Renal cortex interstitium (tissue), 11 donors: ENCODE data around the gene AP1B1. TPM values are rescaled to one million over a fixed set of nuclear protein-coding genes. Genes with fewer than 3 reads are reported as not detected.
"Not testable (repeated sequence)": the region's sequence is repeated elsewhere in the genome, so short reads cannot be mapped to it uniquely, and the experiment has no call there.

Experiments
- DNase-seq, 11 donors: peaks; one replicate each; pipeline ENCODE4 v3.0.0-alpha.2; 2013; ENCODE audit warnings: low read depth in 9 of 11, low spot score in 4 of 11; ENCODE audit errors: extremely low read depth in 1 of 11
- polyA plus RNA-seq, 3 donors: library from polyadenylated mRNA; unstranded; fragments of 120-200 nt; gene quantifications; one replicate each; pipeline ENCODE4 v1.2.1, GENCODE V29; 2013; ENCODE audit not compliant: insufficient read length in 3 of 3

AP1B1 gene
- polyA plus RNA-seq, 3 donors: 42.8 to 46.8 (median 43.9) TPM

DNA sequence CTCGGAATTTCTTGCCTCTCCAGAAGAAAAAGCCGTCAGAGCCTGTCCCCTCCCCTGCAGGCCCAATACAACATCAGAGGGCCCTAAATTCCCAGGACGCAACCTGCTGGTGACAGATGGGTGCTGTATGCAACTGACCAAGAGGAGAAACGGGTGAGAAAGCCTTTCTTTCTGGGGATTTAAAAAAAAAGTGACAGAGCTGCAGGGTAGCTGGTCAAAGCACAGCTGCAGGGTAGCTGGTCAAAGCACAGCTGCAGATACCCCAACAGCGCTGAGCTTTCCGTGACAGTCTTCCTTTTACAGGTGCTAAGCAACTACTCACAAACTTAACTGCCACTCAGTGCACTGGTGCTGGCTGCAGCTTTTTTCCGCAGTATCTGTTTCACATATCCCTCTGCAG lies 17.8 kb downstream of the AP1B1 start:
- DNase-seq: no peak

DNA sequence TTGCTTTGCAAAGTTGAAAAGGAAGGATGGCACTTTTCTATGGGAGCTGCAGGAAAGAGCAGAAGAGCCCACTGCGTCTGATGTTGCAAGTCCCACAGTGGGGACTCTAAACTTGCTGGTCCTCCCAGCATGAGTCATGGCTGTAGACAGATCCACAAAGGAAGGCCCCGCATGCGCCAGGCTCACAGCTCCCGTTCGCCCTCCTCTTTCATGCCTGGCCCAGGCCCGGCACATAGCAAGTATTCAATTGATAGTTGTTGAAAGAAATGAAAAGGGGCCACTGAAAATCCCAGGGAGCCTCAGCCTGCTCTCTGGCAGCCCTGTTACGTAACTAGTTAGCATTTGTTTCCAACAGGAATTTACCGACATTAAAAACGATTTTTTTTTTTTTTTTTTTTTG lies 18.9 kb downstream of the AP1B1 start:
- no peak for DNase-seq

DNA sequence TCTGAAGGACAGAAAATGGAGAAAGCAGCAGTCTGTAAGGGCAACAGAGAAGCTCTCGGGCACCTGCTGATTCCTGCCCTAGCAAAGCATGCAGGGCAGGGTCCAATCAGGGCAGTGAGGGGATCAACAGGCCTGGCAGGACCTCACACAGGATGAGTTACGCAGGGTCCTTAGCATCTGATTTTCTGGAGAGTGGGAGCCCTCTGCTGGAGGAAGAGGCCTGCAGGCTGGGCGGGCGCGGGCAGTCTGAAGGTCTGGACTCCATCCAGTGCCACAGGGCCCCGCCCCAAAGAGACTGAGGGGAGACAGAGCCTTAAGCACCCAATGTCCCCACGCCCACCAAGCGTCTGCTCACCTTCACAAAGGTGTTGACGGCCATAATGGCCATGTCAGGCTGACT lies 28.9 kb downstream of the AP1B1 start:
- peak in 7 of 11 donors; percentile 5 to 28 (median 17) for DNase-seq

DNA sequence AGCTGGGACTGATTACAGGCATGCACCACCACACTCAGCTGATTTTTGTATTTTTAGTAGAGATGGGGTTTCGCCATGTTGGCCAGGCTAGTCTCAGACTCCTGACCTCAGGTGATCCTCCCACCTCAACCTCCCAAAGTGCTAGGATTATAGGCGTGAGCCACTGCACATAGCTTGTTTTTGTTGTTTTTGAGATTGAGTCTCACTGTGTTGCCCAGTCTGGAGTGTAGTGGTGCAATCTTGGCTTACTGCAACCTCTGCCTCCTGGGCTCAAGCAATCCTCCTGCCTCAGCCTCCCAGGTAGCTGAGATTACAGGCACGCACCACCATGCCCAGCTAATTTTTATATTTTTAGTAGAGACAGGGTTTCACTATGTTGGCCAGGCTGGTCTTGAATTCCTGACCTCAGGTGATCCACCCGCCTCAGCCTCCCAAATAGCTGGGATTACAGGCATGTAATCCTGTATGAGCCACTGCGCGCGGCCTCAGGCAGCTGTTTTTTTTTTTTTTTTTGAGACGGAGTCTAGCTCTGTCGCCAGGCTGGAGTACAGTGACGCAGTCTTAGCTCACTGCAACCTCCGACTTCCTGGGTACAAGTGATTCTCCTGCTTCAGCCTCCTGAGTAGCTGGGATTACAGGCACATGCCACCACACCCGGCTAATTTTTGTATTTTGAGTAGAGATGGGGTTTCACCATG lies 31.0 kb downstream of the AP1B1 start:
- not testable (repeated sequence) for DNase-seq

DNA sequence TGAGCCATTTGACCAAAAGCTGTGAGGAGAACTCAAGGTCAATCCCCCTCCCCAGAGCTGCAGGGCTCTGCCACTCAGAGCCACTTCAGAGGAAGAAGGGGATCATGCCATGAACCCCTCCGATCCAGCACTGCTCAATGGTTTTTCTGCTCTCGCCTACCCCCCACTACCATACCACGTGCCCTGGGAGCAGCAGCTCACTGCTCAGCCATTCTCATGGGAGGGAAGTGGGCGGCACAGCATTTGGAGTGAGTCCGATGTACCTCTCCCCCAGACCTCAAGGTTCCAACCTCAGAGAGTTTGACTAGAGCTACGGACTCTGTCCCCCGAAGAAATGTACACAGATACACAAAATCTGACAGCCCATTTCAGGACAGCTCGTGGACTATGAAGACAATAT lies 34.5 kb downstream of the AP1B1 start:
- DNase-seq: no peak

DNA sequence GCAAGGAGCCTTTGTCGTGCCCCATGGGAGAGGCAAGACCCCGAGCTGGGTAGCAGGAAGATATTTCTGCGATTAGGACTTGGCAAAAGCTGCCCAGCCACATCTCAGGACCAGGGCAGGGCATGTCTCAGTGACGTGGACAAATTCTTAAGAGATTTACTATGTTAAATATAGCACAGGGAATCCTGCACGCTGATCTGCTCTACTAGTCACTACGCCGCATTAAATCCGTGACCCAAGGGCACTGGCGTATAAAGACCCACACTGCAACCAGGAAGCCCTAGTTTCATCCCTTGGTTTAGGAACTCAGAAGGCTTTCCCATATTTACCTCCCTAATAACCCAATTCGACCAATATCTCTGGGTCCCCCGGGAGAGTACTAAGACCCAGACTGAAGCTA lies 35.1 kb downstream of the AP1B1 start:
- peak in 1 of 11 donors; percentile 9 for DNase-seq

DNA sequence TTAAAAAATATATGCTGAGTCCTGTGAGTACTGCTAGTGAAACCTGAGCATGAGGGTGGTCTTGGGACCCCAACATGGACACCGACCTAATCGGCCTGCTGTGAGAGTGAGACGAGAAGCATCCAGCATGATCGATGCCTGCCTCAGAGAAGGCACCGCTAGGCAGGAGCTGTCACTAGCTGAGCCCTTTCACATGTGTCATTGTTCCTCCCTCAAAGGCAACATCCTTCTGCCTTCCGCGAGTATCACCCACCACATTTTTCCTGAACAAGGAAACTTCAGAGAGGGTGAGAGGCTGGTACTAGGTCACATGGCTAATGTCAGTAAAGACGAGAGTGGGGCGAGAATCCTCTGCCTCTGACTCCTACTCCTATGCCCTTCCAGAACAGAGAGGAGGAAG lies 35.6 kb downstream of the AP1B1 start:
- DNase-seq: no peak

DNA sequence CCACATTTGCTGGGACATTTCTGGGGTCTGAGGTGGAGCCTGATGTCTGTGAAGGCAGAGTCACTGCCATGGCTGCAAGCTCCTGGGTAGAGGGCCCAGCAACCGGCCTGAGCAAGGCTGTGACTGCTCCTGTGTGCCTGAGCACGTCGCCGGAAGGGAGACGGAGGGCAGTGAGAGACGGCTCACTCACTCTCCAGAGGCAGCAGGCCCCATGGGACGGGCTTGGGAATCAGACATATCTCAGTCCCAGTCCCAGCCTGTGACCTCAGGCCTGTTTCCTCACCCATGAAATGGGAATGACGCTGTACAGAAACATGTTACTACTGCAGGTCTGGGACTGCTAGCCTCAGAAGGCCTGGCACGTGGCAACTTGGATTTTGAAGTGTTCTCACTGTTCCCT lies 36.5 kb downstream of the AP1B1 start:
- DNase-seq: no peak

DNA sequence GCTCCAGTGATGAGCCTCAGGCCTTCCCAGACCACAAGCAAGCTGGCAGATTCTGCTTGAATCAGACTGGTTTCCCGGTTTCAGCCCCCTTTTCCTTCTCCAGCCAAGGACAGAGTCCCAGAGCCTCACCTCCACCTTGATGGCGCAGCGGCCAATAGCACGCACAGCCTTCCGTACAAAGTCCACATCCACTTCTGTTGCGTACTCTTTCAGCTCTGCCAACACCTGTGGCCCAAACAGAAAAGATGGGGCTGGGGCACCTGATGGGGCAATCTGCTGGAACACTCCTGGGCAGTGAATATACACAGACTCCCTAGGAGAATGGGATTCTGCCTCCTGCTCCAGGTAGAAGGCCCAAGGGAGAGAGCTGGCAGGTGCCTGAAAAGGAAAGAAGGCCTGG lies 37.3 kb downstream of the AP1B1 start:
- DNase-seq: no peak

DNA sequence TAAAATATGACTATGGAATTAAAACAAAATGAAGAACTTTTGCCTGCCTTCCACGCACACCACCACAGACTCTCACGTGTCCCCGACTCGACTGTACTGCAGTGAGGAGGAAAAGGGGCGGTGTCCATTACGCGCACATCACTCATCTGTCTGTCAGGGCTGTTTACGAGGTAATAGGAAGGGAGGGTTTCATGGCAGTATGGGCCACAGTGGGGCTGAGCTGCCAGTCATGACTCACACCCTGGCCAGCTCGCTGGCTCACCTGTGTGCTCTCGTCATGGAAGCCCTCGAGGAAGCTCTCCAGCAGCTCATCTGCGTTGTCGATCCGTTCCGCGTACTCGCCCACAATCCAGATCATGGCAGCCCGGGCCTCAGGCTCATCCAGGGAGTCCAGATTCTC lies 39.4 kb downstream of the AP1B1 start:
- DNase-seq: no peak

DNA sequence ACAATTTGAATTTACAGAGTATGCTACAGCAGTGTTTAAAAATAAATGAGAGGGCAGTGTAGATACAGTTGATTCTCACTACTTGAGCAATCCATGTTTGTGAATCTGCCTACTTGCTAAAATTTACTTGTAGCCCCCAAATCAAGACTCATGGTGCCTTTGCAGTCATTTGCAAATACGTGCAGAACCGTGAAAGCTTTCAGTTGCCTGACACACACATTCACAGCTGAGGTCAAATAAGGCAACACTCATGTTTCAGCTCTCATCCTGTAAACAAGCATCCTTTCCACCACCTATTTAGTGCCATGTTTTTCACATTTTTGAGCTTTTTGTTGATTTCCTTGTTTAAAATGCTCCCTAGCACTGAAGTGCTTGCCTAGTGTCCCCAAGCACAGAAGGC lies 40.3 kb downstream of the AP1B1 start:
- DNase-seq: no peak

DNA sequence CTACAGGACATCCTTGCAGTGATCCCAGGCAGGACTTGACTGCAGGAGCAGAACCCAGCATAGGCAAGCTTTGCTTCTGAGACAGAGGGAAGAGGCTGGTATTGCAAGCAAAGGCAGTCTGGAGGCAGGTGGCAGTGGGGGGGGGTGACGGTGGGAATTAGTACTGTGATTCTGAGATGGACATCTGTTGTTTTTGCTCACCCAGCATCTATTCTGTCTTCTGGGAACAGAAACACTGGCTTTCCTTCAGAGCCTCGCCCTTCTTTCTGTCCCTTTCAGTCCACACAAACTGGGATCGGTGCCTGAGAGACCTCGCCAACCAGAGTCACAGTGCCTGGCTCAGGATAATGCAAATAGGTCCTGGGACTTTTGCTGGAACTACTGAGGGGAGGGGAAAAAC lies 41.7 kb downstream of the AP1B1 start:
- no peak for DNase-seq

DNA sequence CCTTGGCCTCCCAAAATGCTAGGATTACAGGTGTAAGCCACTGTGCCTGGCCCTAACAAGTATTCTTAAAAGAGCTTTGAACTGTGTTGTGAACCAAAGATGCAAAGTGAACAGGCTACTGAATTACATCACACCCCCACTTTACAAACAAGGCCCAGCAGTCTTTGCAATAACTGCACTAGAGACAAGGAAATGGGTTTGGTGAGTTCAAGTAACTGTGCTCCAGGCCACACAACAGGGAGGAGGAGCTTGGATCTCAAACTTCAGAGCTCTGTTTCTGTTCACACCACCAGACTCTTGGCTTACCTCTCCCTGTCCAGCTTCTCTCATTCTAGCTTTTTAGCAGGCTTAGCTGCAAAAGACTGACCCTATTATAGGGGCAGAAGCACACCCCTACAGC lies 42.4 kb downstream of the AP1B1 start:
- no peak for DNase-seq

DNA sequence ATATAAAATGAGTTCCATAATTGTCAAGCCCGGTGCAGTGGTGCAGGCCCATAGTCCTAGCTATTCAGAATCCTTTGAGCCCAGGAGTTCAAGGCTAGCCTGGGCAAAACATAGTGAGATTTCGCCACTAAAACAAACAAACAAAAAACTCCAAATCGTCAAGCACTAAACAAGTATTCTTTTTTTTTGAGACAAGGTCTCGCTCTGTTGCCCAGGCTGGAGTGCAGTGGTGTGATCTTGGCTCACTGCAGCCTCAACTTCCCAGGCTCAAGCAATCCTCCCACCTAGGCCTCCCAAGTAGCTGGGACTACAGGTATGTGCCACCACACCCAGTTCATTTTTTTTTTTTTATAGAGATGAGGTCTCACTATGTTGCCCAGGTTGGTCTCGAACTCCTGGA lies 43.5 kb downstream of the AP1B1 start:
- not testable (repeated sequence) for DNase-seq

DNA sequence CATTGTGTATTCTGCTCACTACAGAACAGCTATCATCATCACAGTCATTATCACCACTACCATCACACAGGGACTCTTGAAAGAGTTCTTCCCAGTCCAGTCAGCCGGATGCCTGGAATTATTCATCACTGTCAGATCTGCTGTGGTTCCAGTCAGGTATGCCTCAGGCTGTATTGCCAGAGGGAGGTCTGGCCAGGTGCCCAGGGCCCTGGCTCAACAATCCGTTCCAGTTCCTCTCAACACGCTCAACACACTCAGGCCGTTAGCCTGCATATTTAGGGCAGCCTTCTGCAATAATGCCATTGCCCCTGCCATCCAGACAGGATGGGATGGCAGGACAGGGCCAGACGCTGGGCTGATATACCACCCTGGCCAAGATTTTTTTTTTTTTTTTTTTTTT lies 44.2 kb downstream of the AP1B1 start:
- no peak for DNase-seq

DNA sequence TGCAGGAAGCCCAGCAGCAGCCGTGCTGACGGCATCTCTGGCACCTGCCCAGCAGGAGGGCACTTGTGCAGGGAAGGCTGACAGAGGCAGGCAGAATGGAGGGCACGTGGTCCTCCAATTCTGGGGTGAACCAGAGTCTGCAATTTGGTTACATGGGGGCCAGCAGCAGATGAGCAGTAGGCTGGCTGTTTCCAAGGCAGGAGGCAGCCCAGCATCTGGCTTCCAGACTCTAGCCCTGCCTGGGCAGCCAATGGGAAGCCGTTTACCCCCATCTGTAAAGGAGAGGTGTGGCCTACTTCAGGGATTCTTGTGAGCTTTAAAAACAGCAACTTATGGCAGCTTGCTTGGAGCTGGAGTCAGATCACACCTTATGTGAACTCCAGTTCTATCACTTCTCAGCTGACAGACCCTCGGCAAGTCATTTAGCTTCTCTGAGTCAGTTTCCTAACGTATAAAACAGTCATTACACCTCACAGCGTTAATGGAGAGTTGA lies 45.0 kb downstream of the AP1B1 start:
- DNase-seq: no peak

DNA sequence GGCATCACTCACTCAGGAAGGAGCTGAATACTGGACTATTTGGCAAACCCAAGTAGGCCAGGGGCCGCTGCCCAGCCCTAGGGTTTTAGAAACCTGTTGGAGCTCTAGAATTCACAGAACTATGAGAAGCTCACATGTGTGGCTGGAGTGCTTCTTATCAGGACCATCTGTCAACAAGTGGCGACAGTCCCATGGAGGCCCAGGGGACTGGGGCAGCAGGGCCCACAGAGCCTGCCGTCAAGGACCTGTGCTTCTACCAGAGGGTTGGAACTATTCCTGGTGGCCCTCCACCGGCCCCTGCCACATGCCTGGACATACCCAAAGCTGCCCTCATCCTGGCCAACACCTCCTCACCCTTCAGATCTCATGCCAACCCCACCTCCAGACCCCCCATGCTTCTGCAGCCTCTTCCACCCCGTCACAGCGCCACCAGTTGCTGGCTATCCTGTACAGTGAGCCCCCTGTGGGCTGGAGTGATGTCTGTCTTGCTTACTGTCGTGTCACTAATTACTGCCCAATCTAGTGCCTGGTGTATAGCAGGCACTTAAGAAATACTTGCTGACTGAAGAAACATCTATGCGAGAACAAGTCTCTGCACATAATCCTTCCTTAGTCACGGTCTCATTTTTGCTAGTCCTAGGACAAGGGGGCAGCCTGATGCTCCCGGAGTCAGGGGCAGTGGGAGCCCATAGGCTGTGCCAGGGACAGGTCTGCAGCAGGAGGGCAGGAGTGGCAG lies 45.6 kb downstream of the AP1B1 start:
- DNase-seq: no peak

DNA sequence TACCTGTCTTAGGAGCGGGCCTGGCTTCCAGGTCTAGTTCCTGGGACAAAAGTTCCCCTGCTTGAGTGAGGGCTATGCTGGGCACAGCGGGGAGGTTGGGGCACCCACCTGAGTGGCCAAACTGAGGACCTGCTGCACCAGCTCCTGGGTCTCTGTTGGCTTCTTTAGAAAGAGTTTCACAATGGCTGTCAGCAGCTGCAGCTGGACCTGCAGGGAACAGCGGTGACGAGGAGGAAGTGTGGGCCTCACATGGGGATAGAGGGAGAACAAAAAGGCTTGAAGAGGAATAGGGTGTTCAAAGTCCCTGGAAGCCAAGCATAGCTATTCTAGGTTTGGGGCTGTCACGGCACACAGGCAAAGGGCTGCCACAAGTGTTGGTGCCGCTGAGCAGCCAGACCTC lies 46.2 kb downstream of the AP1B1 start:
- DNase-seq: no peak

DNA sequence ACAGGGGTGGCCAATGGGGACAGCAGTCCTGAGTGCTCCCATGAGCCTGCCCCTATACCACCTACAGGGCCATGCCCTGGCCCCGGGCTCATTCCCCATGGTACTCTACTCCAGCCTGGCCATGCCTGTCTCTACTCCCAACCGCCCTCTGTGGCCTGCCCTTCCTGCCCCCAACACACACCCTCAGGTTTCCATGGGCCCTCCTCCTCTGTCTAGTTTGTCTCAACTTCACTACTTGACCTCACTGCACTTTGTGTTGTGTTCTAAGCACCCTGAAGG lies 46.6 kb downstream of the AP1B1 start:
- DNase-seq: no peak

DNA sequence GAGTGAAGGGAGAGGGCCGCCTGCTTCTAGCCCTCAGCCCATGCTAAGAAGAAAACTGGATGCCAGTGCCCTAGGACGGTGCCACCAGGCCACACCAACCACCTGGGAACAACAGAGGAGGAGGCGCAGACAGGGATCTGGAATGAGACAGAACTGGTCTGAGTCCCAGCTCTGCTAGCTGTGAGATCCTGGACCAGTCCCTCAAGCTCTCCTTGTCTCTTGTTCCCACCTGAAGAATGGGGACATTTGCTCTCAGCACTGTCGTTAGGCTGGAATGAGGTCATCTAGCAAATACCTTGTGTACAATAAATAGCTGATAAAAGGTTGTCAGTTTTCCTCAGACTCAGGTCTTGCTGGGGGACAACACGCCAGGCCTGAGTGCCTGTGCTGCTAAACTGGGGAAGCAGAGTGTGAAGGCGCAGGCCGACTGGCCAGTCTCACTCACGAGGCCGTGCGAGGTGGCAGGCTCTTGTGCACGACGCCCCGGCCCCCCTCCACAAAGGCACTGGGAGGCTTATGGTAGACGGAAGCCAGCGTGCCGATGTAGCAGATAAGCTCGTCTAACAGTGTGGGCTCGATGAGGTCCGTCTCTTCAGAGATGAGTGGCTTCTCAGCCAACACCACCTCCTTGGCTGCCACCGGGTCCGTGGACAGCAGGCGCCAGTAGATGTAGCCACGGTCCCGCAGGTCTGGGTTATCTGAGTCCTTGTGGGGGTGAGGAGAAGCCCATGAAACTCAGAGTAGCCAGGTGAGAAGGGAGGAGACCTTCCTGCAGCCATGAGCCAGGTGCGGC lies 47.1 kb downstream of the AP1B1 start:
- DNase-seq: no peak
